DOHH2 (cell line): ENCODE data around the gene RHBDL3.

Experiments used
- H3F3A ChIP-seq: fragments of 200-600 bp; sonication (generic), shearing (Covaris generic); 2 replicates; pipeline ENCODE4 v1.6.0; 2016; ENCODE audit warnings: antibody characterized with exemption, mild to moderate bottlenecking; ENCODE audit not compliant: control insufficient read depth, insufficient read depth
- H3K27ac ChIP-seq: fragments of 200-600 bp; sonication (generic); 2 replicates; pipeline ENCODE4 v1.5.1; 2014; ENCODE audit warnings: low read depth, mild to moderate bottlenecking, low read length, moderate library complexity
- H3K27me3 ChIP-seq: fragments of 200-600 bp; sonication (generic); 2 replicates; pipeline ENCODE4 v1.6.1; 2014; ENCODE audit warnings: mild to moderate bottlenecking, low read length, mixed read lengths; ENCODE audit not compliant: control insufficient read depth
- H3K36me3 ChIP-seq: fragments of 200-600 bp; sonication (generic); 2 replicates; pipeline ENCODE4 v1.6.1; 2014; ENCODE audit warnings: mild to moderate bottlenecking, low read length, moderate library complexity, mixed read lengths; ENCODE audit not compliant: control insufficient read depth
- H3K4me1 ChIP-seq: fragments of 200-600 bp; sonication (generic); 2 replicates; pipeline ENCODE4 v1.6.1; 2014; ENCODE audit warnings: mild to moderate bottlenecking, low read length, mixed read lengths; ENCODE audit not compliant: control insufficient read depth
- H3K4me2 ChIP-seq: fragments of 200-600 bp; sonication (generic); 2 replicates; pipeline ENCODE4 v1.6.0; 2014; ENCODE audit warnings: mild to moderate bottlenecking, low read length, moderate library complexity
- H3K4me3 ChIP-seq: fragments of 200-600 bp; sonication (generic); 2 replicates; pipeline ENCODE4 v1.5.1; 2014; ENCODE audit warnings: mild to moderate bottlenecking, low read length, mixed read lengths
- H3K79me2 ChIP-seq: fragments of 200-600 bp; sonication (generic); 2 replicates; pipeline ENCODE4 v1.6.1; 2014; ENCODE audit warnings: mild to moderate bottlenecking, low read length, mixed read lengths; ENCODE audit not compliant: control insufficient read depth
- H3K9me2 ChIP-seq: fragments of 200-600 bp; sonication (generic); replicated peaks from 2 replicates; pipeline ENCODE4 v1.6.1; 2014; ENCODE audit warnings: mild to moderate bottlenecking, low read length, mixed read lengths; ENCODE audit not compliant: control insufficient read depth
- H3K9me3 ChIP-seq: fragments of 200-600 bp; sonication (generic); 2 replicates; pipeline ENCODE4 v1.6.1; 2014; ENCODE audit warnings: antibody characterized with exemption, low read length, mixed read lengths; ENCODE audit not compliant: control insufficient read depth, insufficient read depth
- H4K20me1 ChIP-seq: fragments of 200-600 bp; sonication (generic); 2 replicates; pipeline ENCODE4 v1.6.0; 2014; ENCODE audit warnings: low read depth, mild to moderate bottlenecking, antibody characterized with exemption, low read length, moderate library complexity; ENCODE audit not compliant: control insufficient read depth, insufficient read depth
- EZH2phosphoT487 ChIP-seq: fragments of 200-600 bp; sonication (generic); IDR thresholded peaks from 2 replicates; pipeline ENCODE4 v1.6.1; 2017; ENCODE audit warnings: borderline replicate concordance, mild to moderate bottlenecking, antibody characterized with exemption, low read length, moderate library complexity, mixed read lengths
- TF ChIP-seq, protein P1 (sequence below): fragments of 200-600 bp; sonication (generic); IDR thresholded peaks from one replicate; pipeline ENCODE4 v1.5.1; 2014; ENCODE audit warnings: antibody characterized with exemption, mild to moderate bottlenecking, low read depth, low read length; ENCODE audit not compliant: poor library complexity, severe bottlenecking

The RHBDL3 gene

GRCh38 chr17:32256012-32256700, 9.5 kb upstream of the RHBDL3 start:
- Histone ChIP-seq H3K9me2 (no peaks in the 10 kb centered on the region), H3K4me2 (no peak overlapping the region), H3K36me3 (no peaks in the 10 kb centered on the region), H3F3A (no peaks in the 10 kb centered on the region; the same call in 1 of the 2 replicates), H3K4me1 (peaks cover 21% of the 10 kb centered on the region), H3K79me2 (no peaks in the 10 kb centered on the region), H4K20me1 (no peaks in the 10 kb centered on the region), H3K4me3 (no peak overlapping the region), H3K27ac (no peak overlapping the region), H3K9me3 (no peaks in the 10 kb centered on the region), H3K27me3 (peaks cover 2% of the 10 kb centered on the region; the same call in 1 of the 2 replicates)
- TF ChIP-seq, protein P1, sequence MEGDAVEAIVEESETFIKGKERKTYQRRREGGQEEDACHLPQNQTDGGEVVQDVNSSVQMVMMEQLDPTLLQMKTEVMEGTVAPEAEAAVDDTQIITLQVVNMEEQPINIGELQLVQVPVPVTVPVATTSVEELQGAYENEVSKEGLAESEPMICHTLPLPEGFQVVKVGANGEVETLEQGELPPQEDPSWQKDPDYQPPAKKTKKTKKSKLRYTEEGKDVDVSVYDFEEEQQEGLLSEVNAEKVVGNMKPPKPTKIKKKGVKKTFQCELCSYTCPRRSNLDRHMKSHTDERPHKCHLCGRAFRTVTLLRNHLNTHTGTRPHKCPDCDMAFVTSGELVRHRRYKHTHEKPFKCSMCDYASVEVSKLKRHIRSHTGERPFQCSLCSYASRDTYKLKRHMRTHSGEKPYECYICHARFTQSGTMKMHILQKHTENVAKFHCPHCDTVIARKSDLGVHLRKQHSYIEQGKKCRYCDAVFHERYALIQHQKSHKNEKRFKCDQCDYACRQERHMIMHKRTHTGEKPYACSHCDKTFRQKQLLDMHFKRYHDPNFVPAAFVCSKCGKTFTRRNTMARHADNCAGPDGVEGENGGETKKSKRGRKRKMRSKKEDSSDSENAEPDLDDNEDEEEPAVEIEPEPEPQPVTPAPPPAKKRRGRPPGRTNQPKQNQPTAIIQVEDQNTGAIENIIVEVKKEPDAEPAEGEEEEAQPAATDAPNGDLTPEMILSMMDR, result no peak
- no peak for TF ChIP-seq EZH2phosphoT487

DNA sequence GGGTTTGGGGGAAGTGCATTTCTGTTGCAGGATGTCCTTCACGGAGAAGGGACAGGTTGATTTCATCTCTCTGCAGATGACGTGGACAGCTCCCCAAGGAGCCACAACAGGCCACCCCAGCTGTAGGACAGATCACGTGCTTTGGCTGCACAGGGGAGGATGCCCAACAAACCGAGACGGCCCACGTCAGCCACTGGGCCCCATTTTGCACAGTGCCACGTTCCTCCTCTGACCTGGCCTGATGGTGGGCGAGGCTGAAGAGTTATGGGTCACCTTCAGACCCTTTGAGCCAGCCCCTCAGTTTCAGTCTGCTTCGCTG, 9.0 kb upstream of the RHBDL3 start:
- Histone ChIP-seq H3K4me1 (peaks cover 21% of the 10 kb centered on the region), H3K27ac (no peak overlapping the region), H3K4me2 (no peak overlapping the region), H3K27me3 (peaks cover 7% of the 10 kb centered on the region), H3K36me3 (no peaks in the 10 kb centered on the region), H3K9me3 (no peaks in the 10 kb centered on the region), H3F3A (no peaks in the 10 kb centered on the region; the same call in 1 of the 2 replicates), H3K9me2 (no peaks in the 10 kb centered on the region), H3K79me2 (no peaks in the 10 kb centered on the region), H4K20me1 (no peaks in the 10 kb centered on the region), H3K4me3 (no peak overlapping the region)
- no peak for TF ChIP-seq EZH2phosphoT487
- TF ChIP-seq, protein P1, result no peak

DNA sequence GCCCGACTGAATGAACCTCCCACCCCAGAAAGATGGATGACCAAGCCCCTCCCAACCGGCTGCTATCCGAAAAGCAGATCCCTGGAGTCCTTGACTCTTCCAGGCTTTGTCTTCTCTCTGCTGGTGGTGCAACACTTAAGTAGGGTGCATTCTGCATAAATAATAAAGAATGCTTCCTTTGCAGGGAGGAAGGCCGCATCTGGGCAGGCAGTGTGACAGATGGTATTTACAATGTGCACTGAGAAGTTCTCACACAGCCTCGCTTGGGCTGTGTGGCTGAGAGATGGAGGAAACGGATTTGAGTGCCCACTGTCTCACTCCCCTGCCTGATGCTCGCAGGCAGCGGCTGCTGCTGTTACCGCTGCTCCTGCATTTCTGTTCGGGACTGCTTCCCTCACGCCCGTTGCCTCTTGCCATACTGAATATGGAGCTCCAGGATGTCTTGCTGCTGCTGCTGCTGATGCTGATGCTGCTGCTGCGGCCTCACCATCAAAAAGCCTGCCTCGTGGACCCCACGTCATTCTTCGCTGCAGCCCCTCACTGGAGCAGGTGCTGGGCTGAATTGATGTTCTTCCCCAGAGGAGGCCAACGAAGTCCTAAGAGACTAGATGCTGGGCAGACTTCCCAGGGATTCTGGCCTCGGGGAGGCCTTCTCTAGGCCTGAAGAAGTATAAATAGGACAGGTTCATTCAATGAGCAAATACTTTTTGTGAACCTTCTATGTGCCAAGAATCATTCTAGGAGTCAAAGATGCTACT, 7.1 kb upstream of the RHBDL3 start:
- no peak overlapping the region for H3K4me2 ChIP-seq
- H3K4me3 ChIP-seq, result no peak overlapping the region
- no peaks in the 10 kb centered on the region for H3K36me3 ChIP-seq
- TF ChIP-seq, protein P1, result no peak
- no peaks in the 10 kb centered on the region for H3K9me2 ChIP-seq
- no peaks in the 10 kb centered on the region for H3K79me2 ChIP-seq
- no peaks in the 10 kb centered on the region for H4K20me1 ChIP-seq
- peaks cover 24% of the 10 kb centered on the region for H3K27me3 ChIP-seq
- H3F3A ChIP-seq, result no peaks in the 10 kb centered on the region; the same call in 1 of the 2 replicates
- H3K4me1 ChIP-seq, result peaks cover 21% of the 10 kb centered on the region
- H3K27ac ChIP-seq, result no peak overlapping the region
- no peaks in the 10 kb centered on the region for H3K9me3 ChIP-seq
